A172 (cell line): ENCODE measurements around the gene NAA40. TPM values are rescaled to one million over a fixed set of nuclear protein-coding genes. Genes with fewer than 3 reads are reported as not detected.

Experiments
- total RNA-seq: library from RNA; depleted of rRNA; stranded (reverse); fragments of >200 nt; shearing (Covaris generic); gene quantifications from 2 replicates; pipeline ENCODE4 v1.2.3, GENCODE V29; 2014; rRNA removed

NAA40 gene
- total RNA-seq, 1 experiment from 2014 or later, result 19.8 TPM

Other genes starting within 250 kb of the NAA40 start
- 6.2 and 8.5 TPM in 2 replicates for gene ZFTA, start 170.2 kb upstream of the NAA40 start, total RNA-seq
- 23.0 and 40.1 TPM in 2 replicates for gene SPINDOC, start 125.5 kb upstream of the NAA40 start, total RNA-seq
- 14.8 TPM in 2 replicates for gene MARK2, start 99.9 kb upstream of the NAA40 start, total RNA-seq
- gene RCOR2, start 21.8 kb upstream of the NAA40 start, total RNA-seq, result 0.05 and 0.14 TPM in 2 replicates
- gene COX8A, start 35.6 kb downstream of the NAA40 start, total RNA-seq, result 536 and 679 TPM in 2 replicates
- 31.5 and 41.5 TPM in 2 replicates for gene OTUB1, start 47.4 kb downstream of the NAA40 start, total RNA-seq
- not detected in 2 replicates for gene FLRT1, start 96.9 kb downstream of the NAA40 start, total RNA-seq
- 2.9 and 6.3 TPM in 2 replicates for gene MACROD1, start 227.1 kb downstream of the NAA40 start, total RNA-seq
- 424 and 474 TPM in 2 replicates for gene STIP1, start 247.2 kb downstream of the NAA40 start, total RNA-seq